NCI-H526 treated with DMSO at 0.1 percent for 48 hours (cell line): Measurements from ENCODE around the gene SGCA.

Source experiments
- DNase-seq: peaks from one replicate; lab custom pipeline; 2025; lab: John Stamatoyannopoulos, UW

Gene SGCA

DNA sequence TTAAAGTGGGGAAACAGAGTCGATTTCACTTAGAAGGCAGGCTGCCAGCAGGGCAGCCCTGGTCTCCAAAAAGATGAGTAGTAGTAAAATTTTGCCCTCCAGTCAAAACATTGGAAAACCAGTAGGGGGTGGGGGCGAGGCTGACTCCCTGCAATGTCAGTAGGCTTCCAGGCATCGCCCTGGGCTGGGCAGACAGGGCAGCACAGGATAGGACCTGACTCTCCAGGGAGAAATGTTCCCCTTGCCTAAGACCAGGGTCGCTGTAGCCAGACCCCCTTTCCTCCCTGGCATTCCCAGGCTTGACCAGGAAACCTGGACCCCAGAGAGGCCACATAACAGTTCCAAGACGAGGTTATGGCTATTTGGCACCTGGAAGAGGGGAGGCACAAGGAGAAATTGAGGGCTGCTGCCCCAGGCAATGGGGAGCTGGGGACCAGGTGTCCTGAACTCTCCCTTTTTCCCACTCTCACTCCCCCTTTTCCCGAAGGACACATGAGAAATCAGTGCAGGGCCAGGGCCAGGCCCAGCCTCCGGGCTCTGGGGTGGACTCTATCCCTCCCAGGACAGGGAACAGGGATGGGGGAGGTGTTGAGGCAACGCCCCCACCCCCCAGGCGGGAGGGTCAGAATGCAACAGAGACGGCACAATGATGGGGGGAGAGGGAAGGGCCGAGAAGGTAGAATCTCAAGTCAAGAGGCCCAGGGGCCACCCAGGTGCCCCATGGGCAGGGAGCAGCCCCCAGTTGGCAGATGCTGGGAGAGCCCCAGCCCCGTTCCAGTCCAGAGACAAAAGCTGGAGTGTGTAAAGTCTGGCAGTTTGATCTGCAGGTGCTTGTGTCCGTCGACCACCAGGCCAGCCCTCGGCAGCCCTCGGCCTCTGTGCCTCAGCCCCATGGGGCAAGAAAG is 31.3 kb upstream of the SGCA start:
- no peak for DNase-seq

DNA sequence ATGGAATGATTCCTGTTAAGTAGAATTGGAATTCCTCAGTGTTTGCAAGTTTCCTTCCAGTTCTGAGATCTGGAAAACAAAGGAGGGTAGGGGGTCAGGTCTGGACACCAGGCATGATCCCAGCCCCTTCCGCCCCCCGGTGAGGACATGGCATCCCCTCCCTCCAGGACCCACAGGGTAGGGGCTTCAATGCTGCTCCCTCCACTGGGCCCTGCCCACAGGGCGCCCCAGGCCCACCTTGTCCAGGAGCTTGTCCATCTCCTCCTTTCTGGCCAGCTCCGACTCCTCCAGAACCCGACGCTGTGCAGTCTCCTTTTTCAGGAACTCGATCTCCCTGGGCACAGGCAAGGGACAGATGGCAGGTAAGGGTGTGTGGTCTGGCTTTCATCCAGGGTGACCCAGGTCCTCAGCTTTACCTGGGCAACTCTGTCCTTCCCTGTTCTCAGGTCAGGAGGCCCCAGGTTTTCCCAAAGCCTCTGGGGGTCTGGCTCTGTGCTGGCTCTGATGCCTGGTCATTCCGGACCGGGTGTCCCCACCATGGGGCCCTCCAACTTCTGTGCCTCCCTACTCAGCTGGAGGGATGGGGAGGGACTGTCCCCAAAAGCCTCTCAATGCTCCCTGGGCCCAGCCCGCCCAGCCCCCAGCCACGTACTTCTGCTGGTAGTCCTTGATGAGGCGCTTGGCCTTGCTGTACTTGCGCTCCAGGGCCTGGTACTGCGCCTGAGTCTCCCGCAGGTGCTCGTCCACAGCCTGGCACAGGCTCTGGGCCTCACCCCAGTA is 30.3 kb upstream of the SGCA start:
- no peak for DNase-seq

DNA sequence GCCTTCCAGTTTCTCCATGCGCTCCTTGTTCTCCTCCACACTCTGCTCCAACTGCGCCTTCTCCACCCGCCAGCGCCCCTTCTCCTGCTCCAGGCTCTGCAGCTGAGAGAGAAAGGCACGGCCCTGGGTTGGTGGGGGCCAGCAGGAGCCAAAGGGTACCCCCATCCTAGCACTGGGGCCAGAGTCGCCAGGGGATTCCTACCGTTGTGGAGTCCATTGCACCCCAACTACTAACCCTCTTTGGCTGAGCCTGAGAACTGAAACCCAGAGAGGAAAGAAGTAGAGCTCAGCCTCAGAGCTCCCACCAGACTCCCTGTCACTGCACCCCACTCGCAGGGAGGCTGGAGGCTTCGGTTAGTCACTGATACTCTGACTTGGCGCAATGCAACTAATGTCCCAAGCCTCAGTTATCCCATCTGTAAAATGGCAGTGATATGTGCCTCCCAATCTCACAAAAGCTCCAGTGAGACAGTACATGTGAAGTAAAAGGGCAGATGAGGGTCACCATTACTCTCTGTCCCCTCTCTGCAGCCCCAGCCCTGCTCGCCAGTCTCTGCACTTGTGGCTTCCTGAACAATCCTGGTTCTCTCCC is 29.6 kb upstream of the SGCA start:
- DNase-seq, result no peak

DNA sequence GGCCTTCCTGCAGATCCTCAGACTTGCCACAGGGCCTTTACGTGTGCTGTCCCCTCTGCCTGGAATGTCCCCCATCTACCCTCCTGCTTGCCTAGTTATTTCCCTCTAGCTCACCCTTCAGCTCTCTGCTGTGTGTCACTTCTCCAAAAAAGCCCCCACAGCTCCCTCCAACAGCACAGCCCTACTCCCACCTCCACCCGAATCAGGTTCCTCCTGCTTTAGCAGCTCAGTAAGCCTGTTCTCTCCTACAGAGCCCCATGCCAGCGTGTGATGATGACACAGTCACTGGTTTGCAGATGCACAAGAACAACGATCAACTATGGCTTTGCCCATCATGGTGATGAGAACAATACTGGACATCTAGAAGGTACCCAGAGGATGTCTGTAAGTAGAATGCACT is 28.8 kb upstream of the SGCA start:
- no peak for DNase-seq

DNA sequence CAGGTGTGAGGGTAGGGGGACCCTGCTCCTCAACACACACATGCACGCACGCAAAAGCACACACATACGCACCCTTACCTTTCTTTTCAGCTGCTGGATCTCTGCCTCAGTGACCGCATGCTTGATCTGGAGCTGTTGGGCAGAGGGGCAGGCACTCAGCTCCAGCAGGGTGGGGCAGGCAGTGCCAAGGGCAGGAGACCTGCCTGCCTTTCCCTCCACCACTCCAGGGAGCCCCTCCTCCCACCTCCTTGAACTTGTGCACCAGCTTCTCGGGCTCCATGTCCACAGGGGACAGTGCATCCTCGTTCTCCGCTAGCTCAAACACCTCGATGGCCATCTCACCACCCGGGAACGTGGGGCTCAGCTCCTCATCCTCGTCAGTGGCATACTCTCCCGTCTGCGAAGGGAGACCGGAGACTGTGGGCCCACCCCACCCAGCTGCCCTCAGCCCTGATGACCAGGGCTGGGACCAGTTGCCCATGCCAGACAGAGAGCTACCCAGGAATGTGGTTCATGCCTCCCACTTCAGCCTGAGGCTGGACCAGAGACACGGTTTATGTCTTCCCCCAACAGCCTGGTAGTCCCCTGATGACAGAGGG is 26.5 kb upstream of the SGCA start:
- DNase-seq, result no peak

DNA sequence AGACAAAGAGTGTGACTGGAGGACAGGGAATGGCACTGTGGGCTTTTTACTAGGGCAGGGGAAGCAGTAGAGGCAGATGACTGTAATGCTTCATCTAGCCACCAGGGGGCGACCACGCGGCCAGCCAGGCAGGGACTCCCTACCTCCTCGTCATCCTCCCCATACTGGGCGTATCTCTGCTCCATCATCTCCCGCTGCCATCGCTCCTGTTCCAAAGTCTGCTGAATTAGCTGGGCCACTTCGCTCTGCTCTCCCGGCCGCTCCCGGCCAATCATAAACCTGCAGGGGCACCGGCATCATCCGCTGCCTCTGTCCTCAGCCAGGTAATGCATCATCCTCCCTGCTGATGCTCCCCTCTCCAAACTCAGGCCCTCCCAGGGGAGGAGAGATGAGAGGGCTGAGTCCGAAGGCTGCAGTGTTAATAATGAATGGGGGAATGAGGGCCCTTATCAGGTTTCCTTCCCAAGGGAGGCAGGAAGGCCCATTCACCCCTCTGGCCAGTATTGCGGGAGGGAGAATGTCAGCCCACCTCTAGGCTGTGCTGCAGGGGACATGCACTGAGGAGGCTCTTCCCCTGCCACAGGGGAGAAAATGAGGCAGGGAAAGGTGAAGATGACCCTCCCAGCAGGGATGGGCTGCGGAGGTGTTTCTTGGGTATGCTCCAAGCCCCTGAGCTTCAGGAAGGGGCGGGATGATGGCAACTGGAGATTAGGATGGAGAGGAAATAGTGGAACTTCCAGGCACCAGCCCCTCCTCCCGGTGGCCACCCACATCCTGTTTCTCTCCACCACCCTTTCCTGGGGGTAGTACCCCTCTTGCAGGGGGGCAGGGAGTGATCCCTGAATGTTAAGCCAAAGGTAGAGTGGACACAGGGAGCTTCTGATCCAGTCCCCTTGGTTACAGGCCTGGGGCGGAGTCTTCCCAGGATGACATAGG is 25.6 kb upstream of the SGCA start:
- DNase-seq, result peak; percentile 68

DNA sequence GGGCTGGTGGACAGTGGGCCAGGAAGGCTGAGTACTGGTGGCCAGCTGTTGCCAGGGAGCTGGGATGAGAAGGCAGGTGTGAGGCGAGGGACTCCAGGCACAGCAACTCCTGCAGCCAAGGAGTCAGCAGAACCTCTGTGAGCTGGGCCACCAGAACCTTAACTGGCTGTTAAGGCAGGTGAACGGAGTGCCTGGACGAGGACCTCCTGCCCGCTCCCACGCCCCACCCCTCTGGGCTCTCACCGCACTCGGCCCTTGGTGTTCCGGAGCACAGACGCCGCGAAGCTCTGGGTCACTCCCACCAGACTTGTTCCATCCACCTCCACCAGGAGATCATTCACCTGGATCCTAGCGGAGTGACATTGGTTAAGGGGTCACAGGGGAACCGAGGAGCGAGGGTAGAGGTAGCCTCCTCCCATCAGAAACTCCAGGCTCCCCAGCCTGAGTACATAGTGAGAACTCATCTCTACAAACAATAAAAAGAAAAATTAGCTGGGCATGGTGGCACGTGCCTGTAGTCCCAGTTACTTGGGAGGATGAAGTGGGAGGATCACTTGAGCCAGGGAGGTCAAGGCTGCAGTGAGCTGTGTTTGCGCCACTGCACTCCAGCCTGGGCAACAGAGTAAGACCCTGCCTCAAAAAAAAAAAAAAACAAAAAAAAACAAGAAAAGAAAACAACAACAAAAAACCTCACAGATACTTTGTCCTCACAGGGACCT is 24.6 kb upstream of the SGCA start:
- DNase-seq, result no peak

DNA sequence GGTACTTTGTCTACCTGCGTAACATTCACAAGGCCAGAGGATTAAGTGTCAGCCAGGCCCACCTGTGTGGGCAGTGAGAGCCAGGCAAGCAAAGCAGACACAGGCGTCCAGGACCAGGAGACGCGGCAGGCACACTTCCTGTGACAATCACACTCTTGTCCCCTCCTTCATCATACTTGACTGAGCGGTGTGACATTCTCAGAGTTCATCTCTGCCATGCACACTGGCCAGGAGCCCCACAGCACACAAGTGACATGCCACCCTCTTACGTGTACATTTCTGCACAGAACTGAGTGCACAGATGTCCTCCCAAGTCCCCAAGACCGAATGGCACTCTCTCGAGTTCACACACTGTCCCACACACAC is 24.1 kb upstream of the SGCA start:
- no peak for DNase-seq

DNA sequence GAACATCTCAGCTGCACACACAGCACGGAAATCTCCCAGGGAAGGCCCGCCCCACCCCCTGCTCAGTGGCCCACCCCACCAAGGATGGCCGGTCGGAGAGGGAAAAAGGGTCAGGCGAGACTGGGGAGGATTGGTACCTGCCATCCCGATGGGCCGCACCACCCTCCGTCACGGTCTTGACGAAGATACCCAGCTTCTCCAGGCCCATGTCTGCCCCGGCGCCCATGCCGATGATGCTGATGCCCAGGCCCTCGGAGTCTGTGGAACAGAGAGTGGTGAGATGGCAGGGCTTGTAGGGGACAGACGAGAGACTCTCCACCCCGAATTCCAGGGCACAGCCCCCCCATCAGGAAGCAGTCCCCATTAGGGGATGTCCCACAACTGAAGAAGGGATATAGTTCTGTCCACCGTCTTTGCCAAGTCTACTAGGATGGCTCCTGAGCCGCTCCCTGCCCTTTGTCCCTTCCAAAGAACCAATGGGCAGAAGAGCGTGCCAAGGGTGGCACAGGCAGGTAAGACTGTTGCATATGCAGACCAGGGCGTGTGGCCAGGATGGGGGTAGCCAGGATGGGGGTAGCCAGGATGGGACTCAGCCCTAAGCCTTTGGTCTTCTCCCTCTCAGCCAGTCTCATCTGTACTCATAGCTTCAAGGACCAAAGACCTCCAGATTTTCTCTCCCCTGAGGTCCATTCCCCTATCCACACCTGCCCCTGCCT is 22.2 kb upstream of the SGCA start:
- no peak for DNase-seq

DNA sequence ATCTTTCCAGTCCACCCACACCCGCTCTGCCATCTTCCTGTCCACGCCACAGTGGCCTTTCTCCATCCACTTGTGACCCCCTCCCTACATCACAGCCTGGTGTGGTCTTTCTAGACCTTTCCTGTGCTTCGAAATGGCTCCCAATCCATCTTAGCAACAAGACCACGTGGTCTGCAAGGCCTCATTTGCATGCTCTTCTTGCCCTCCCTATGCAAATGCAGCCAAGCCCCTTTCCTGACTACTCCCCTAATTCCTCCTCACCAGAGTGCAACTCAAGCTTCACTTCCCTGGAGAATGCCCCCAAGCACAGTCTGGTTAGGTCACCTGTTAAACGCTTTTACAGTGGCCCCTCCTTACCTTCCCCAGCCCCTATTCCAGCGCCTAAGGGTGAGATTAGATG is 21.4 kb upstream of the SGCA start:
- DNase-seq, result peak; percentile 37

DNA sequence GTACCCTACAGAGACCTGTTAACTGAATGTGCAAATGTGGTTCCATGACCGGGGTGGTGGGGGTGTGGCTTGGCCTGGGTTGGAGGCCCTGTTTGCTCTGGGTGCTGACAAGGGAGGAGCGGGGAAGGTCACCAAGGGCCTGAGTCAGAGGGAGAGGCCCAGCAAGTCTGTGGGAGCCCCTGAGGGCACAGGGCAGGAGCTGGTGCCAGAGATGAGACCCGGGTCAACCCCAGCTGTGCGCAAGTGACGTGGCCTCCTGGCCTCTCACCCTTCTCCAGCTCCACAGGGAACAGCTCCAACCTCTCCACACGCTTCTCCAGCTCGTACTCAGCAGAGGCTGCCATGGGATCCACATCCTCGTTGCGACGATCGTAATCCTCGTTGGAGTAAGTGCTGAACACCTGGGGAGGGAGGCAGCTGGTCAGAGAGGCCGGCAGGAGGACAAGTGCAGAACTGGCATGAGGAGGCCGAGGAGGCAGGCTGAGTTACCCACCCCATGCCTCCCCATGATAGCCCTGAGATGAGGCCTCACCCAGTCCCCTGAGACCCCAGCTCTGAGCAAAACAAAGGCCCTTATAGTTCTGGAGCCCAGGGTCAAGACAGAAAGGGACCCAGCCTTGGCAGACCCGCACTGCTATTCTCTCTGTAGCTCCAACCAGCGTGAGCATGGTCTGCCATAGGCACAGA is 20.8 kb upstream of the SGCA start:
- no peak for DNase-seq

DNA sequence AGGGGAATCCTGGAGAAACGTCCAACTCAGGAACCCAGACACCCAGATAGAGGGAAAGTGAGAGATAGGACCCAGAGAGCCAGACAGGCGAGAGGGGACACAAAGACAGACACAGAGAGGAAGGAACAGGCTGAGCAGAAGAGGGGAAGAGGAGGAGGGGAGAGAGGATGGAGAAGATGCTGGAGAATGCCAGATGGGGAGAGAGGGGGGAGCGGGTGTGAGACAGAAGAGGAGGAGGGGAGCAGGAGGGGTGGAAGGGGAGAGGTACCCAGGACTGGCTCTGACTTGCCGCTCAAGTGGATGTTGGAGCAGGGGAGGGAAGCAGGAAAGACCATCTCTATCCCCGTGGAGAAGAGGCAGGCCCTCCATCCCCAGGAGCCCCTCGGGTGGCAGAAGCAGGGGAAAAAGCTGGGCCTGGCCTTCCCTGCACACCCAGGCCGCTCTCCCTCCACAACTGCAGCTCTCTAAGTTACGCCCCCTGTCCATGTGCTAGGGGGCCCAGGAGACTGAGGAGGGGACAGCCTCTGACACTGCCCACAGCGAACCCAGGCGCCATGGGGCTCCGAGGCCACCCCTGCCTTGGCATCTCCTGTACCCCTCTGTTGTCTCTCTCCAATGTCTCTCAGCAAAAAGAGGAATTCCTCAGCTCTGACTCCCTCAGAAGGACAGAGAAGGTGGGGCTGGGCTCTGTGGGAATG is 20.1 kb upstream of the SGCA start:
- no peak for DNase-seq

DNA sequence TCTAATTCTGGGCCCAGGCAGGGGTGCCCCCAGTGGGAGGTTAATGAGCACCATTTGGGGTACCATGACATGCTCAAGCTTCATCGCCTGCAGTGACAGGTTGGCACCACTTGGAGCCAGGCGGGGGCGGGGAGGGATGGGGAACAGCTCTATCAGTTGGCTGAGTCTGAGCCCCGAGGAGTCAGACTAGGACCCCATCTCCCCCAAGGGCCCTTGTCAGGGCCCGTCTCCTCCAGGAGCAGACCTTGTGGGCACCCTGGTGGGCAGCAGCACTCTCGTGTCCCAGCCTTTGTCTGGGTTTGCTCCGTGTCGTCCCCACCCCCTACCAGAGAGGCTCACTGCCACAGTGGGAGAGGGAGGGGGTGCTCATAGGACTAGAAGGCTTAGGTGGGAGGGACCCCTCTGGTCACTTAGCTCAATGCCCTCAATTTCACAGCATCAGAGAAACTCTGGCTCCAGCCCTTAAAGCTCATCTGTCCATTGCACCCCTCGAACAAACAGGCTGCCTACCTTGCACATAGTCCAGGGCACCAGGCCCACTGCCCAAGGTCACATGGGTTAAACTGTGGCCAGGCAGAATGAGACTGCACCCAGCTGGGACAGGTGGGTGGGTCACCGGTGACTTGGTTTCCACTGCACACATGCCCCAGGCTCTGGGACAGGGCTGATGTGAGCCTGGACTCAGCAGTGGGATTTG is 19.4 kb upstream of the SGCA start:
- no peak for DNase-seq

DNA sequence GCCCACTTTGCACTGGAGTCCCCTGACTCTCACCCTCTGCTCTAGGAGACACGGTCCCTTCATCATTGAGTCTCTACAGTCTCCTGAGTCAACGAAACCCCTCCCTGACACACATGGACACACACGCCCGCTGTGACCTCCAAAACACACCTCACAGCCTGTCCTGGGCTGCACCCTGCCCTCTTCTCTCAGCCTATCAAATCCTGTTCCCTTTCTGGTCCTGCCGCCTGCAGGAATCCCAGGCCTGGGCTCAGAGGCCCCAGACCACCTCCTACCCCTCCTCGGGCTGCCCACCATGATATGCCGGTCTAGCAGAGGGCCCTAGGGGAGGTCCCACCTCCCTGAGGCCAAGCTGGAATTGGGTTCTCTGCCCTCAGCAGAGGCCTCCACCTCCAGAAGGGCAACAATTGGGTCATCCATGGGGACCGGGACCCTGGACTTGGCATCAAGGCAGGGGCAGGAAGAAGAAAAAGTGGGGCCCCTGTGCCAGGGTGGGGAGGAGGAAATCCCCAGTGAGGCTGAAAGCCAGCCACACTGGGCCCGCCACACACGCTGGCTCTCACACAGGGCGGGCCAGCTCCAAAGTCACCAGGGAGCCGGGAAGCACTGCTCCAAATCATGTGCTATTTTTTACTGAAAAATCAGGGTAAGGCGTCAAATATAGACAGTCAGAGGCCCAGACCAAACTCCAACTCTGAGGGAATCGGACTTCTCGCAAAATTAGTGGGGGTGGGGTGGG is 18.7 kb upstream of the SGCA start:
- no peak for DNase-seq

DNA sequence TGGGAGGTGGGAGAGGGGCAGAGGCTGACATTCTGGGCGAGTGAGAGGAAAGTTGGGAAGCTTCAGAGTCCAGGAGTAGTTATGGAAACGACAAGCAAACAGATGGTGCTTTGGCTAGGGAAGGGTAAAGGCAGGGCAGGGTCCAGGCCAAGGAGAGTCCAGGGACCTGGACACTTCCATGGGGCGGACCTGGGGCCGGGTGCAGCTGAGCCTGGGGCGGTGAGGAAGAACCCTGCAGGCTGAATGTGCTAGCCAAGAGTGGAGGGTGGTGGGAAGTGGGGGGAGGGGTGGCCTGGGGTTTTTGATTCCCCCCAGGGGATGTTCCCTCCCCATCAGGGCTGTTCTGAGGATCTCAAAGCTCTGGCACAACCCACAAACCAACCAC is 18.0 kb upstream of the SGCA start:
- DNase-seq, result no peak

DNA sequence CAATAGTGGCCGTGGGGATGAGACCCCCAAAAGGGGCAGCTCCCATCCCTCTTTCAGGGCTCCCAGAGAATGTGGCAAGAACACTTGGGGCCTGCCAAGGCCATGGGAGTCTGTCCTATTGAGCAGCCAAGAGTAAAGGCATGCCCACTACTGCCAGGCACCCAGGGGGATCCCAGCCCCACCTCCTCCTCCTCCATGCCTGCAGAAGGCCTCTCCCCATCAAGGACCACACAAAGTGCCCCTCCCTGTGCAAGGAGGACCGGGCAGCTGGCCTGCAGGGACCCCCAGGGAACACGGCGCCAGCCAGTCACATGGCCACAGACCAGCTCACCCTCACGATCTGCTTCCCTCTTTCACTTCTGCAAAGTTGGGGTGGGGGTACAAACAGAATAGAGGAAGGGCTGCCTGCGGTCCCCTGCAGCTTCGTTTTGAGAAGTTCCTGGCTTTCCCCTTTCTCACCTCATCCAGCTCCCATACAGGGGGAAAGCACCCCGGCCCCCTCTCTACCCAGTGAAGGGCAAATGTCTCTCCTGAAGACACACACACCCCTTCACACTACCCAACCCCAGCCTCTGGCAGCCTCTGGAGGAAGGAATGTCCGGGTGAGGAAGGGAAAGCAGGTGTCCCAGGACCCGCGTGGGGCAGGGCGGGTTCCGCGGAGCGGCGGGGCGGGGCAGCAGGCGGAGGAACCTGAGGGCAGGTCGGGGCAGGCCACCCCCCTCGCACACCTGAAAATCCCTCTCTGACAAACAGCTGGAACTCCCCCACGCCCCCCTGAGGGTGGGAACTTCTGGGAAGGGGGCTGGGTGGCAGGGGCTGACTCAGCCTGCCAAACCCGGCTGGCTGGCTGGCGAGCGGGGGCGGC is 17.3 kb upstream of the SGCA start:
- DNase-seq, result peak; percentile 45

DNA sequence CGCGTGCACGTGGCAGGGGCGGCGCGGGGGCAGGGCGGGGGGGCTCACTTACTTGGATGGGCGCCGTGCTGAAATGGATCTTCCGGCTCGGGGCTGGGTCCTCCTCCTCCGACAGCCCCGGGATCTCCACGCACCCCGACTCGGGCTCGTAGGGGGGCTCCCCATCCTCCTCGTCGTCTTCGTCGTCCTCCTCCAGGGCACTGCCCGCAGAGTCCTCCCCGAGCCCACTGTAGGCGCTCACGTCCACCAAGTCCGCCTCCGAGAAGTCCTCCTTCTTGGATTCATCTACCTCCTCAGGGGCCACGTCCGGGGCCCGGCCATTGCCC is 16.8 kb upstream of the SGCA start:
- DNase-seq, result no peak
